Measurements from ENCODE around the gene USH2A.

- TF ChIP-seq CTCF (conservative IDR thresholded peaks at IDR 0.05; ENCODE audit: low read length) (no peak), EZH2phosphoT487 (IDR thresholded peaks at IDR 0.05; ENCODE audit: borderline replicate concordance) (no peak)
Observed at GRCh38 chr1:215601276-215601675, 822.0 kb downstream of the USH2A start.
